NCI-H510A (cell line): ENCODE measurements around the gene BCL11A.
"Not testable (repeated sequence)": the region's sequence is repeated elsewhere in the genome, so short reads cannot be mapped to it uniquely, and the experiment has no call there.

Experiments used
- DNase-seq: peaks from one replicate; lab custom pipeline; 2025; lab: John Stamatoyannopoulos, UW

The BCL11A gene

DNA sequence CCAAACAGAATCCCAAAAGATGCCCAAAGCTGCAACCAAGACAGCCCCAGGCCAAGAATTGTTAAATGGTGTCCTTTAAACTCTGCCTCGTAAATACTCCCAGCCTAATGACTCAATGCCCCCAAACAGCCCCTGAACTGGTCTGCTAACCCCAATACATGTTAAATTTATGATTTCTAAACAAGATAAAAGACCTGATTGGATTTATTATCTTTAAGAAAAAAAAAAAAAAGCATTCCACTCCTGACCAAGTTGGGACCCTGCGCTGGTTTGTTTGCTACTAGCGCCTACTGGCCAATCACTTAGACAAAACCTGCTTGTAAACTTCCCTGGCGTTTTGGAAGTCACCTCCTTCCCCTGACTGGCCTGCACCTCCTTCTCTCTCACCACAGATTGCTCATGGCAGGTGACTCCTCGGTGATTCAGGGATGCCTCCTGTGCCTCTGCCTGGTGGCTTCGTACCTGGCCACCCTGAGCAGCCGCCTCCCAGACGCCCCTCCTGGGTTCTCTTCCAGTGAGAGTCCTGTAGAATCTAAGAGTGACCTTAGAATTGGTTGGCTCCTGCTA is 121.3 kb downstream of the BCL11A start:
- DNase-seq = no peak

DNA sequence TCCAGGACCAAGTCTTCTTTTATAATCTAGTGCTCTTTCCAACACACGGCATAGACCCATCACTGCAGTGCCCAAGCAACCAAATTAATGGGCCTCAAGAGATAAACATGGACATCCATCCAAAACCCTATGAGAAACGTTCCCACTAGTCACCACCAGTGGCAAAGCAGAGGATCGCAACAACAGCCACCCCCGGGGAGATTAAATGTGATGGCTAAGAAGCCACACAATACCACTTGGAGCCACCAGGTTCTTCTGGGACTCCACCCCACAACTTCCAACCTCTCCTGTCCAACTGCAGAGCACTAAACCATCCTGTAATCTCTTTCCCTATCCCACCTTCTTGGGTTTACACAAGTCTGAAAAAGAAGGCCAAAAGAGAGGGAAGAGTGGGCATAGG is 123.8 kb downstream of the BCL11A start:
- no peak for DNase-seq

DNA sequence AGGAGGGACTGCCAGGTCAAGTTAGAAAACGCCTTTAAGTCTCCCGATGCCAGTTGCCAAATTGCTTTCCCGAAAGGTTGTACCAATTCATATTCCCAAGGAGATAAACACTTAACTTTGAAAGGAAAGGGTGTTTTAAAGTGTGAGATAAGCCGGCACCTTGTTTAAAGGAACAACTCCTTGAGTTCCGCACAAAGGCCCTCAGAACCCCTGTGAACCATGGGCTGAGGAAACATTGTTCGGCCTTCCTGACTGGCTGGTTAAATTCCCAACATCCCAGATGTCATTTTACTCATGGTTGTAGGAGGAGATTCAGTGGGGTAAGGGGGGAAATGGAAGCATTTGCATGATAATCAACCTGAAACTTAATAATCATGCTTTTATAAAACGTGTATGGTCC is 126.6 kb downstream of the BCL11A start:
- no peak for DNase-seq

- DNase-seq = no peak
Observed at GRCh38 chr2:60426341-60426740, 127.1 kb downstream of the BCL11A start.

DNA sequence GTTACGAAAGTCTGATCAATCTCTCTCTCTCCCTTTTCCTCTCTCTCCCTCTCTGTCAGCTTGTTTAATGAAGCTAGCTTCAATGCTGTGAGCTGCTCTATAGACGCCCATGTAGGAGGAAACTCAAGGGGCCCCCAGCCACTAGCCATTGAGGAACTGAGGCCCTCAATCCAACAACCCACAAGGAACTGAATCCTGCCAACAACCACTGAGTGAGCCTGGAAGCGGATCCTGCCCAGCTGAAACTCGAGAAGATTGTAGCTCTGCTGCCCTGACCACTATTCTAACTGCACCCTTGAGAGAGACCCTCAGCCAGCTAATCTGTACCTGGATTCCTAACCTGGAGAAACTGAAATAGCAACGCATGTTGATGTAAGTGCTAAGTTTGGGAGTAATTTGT is 129.2 kb downstream of the BCL11A start:
- no peak for DNase-seq

DNA sequence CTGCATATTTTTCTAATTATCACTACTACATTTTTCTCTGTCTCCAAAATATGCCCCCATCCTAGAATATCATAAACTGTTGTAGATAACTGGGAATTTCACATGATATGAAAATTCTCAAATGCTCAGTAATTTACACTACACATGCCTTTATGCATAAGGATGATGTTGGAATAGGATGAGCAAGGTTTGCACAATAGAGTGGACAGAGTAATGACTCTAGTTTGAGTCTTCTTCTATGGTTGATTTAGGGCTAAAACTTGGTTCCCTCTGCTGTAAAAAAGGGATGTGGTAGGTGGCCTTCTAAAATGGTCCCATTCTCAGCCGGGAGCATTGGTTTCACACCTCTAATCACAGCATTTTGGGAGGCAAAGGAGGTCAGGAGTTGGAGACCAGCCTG is 129.9 kb downstream of the BCL11A start:
- DNase-seq = no peak

- DNase-seq = no peak
Observed at GRCh38 chr2:60422826-60423483, 130.5 kb downstream of the BCL11A start.

DNA sequence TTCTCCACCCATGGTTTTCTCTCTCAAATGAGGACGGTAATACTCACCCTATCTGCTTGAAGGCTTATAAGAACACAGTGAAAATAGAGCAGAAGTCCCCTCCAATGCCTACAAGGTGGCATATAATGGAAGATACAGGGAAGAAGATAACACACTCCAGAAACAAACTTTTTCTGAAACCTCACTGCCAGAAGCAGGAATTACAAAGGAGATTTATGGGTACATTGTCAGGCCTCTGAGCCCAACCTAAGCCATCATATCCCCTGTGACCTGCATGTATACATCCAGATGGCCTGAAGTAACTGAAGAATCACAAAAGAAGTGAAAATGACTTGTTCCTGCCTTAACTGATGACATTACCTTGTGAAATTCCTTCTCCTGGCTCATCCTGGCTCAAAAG is 136.2 kb downstream of the BCL11A start:
- not testable (repeated sequence) for DNase-seq

- no peak for DNase-seq
Observed at GRCh38 chr2:60416221-60417008, 137.0 kb downstream of the BCL11A start.

GRCh38 chr2:60415814-60416213 is 137.6 kb downstream of the BCL11A start:
- DNase-seq = no peak

GRCh38 chr2:60414495-60415138 is 138.8 kb downstream of the BCL11A start:
- no peak for DNase-seq

DNA sequence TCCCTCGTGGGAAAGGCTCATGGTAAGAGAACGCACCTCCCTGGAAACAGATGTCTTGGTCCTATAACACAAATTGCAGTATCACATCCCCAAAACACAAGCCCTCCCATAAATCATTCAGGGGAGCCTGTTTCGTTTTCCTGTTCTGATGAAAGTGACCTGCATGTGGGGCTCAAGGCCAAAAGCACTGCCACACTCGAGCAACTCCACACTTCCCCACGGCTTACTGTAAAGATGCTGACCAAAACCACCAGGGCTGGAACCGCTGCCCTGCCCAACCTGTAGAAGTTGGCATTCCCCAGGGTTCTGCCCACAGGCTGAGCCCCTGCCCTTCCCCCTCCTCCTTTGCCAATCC is 139.7 kb downstream of the BCL11A start:
- no peak for DNase-seq

DNA sequence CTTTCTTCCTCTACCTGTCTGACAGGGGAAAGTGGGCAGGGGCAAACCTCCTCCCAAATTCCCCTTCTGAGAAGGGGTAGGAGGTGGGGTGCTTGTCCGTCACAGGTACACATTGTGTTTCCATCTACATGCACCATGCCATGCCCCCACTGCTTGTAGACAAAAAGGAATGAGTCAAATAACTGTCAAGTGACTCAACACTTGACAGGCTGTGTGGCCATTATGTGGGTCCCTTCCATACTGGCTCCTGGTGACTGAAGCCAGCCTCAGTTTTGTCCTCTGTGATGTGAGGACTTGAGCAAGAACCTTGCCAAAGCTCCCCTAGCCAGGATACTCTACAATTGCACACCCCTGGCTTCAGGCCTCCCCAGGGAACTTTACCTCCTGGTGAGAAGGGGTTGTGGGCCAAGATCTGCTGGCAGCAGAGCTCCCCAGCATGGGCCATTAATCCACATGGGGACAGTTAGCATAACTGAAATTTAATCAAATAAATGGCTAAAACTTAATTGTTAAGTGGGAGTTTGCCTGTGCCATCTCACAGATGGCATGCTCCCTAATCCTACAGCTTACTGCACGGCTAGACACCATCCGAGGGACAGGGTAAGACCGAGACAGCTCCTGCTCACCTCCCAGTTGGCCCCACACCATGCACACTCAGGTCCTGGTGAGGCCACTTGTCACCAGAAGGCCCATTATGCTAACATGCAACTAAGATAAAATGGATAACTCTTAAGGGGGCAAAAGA is 140.2 kb downstream of the BCL11A start:
- no peak for DNase-seq

DNA sequence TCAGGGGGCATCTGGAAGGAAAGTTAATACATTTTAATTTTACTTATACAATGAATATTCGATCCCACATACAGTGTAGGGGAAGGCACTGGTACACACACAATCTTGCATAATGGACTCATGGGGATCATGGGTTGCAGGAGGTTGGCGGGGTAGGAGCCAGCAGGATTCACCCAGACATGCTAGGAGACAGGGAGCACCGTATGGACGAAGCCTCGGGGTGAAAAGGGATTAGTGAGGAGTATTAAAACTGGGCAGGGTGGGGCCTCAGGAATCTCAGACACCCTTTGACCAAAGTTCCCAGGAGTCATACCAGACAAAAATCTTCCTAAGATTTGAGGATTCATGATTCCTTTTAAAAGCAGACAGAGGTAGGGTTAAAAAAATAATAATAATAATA is 140.8 kb downstream of the BCL11A start:
- no peak for DNase-seq

GRCh38 chr2:60412027-60412426 is 141.4 kb downstream of the BCL11A start:
- DNase-seq = no peak

DNA sequence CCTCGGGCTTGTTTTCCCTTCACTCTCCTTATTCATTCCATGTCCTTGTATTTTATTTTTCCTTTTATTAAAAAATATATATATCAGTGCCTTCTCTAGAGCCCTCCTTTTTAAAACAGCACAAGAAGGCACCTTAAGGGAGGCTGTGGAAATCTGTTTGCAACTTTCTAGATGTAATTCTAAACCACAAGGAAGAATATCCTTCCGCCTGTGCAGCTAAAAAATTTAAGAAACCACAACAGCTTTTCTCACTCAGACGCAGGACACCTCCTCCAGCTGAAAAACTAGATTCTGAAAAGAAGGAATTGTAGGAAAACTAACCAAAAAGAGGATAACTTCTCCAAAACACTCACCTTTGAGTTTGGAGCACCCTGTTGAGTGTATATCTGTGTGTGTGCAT is 142.2 kb downstream of the BCL11A start:
- no peak for DNase-seq

GRCh38 chr2:60410456-60411146 is 142.9 kb downstream of the BCL11A start:
- no peak for DNase-seq

DNA sequence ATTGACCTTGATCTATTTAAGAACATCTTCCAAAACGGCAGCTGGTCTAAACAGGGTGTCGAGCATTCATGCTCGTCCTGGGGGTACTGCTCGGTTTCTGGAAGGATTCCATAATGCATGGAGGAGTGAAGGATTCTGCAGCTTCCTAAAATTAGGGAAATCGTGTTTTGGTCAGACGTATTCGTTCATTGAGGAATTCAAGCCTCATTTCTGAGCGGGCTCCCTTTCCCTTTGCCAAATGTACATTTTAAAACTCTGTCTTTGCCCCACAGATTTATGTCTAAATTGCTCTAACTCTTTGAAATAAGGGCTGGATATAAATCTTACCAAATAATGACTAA is 144.0 kb downstream of the BCL11A start:
- no peak for DNase-seq

GRCh38 chr2:60408811-60409530 is 144.5 kb downstream of the BCL11A start:
- DNase-seq = no peak

DNA sequence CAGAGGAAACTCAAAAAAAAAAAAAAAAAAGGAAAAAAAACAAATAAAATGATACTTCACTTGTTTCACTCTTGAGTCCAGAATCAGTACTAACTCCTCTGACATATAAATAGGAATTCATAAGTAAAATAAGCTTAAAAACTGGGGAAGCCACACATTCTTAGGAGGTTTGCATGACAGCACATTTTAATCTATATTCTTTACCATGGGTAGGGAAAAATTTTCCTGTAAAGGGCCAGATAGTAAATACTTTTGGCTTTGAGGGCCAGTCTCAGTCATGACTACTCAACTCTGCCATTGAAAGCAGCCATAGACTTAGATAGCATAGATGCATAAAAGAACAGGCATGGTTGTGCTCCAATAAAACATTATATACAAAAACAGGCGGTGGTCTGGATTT is 145.2 kb downstream of the BCL11A start:
- no peak for DNase-seq

GRCh38 chr2:60407398-60407797 is 146.1 kb downstream of the BCL11A start:
- no peak for DNase-seq
